ENCODE results near the gene UGT3A1.

DNA sequence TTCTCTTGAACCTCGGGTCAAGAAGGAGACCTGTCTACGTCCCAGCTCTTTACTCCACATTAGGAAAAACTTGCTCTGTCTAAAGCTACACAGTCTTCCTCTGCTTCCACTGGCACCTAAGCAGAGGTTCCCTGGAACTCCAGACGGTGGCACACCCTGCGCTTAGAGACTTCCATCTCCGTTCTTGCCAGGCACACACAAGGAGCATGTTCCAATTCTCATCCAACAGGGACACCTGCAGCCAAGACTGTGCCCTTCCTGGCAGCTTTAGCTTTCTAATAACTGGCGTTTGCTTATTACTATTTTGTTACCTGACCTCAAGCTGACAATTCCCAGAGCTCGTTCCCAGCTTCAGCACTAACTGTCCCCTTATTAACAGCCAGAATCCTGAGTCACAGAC, 68.7 kb downstream of the UGT3A1 start:
- no peak for TF ChIP-seq CEBPB (IDR thresholded peaks at IDR 0.05; ENCODE audit: low read depth)
- TF ChIP-seq EZH2 (IDR thresholded peaks at IDR 0.05): no peak
- TF ChIP-seq, protein P1, sequence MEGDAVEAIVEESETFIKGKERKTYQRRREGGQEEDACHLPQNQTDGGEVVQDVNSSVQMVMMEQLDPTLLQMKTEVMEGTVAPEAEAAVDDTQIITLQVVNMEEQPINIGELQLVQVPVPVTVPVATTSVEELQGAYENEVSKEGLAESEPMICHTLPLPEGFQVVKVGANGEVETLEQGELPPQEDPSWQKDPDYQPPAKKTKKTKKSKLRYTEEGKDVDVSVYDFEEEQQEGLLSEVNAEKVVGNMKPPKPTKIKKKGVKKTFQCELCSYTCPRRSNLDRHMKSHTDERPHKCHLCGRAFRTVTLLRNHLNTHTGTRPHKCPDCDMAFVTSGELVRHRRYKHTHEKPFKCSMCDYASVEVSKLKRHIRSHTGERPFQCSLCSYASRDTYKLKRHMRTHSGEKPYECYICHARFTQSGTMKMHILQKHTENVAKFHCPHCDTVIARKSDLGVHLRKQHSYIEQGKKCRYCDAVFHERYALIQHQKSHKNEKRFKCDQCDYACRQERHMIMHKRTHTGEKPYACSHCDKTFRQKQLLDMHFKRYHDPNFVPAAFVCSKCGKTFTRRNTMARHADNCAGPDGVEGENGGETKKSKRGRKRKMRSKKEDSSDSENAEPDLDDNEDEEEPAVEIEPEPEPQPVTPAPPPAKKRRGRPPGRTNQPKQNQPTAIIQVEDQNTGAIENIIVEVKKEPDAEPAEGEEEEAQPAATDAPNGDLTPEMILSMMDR (IDR thresholded peaks at IDR 0.05 in 2 of 3, conservative IDR thresholded peaks at IDR 0.05 in 1 of 3; ENCODE audit: borderline replicate concordance in 1 of 3, insufficient read depth in 1 of 3, low read depth in 2 of 3, low read length in 2 of 3): no peak
